Panc1 (cell line): Measurements from ENCODE around the gene SYCP2L. TPM values are rescaled to one million over a fixed set of nuclear protein-coding genes. Genes with fewer than 3 reads are reported as not detected.
A peak's percentile ranks its signal among the peaks of the same experiment; 100 is the strongest.

Experiments
- ATAC-seq: fragments of 200-7000 bp; cut with Tn5 transposase; 2 replicates; pipeline ENCODE4 v1.9.1; 2020; ENCODE audit warnings: mild to moderate bottlenecking, moderate library complexity
- BruUV-seq: library from RNA; stranded (reverse); fragments of 400-500 nt; replicated peaks from 2 replicates; lab custom pipeline; 2021; lab: Mats Ljungman, UMichigan
- CTCF ChIA-PET: fragments of 300-600 bp; sonication (Branson Sonifier 250); formaldehyde crosslinking; loops from one replicate; lab custom pipeline; 2022; ENCODE audit warnings: antibody characterized with exemption; lab: Charles Lee
- POLR2A ChIA-PET: fragments of 300-600 bp; sonication (Branson Sonifier 250); formaldehyde crosslinking; loops from one replicate; lab custom pipeline; 2022; ENCODE audit warnings: antibody characterized with exemption; lab: Charles Lee
- DNase-seq: peaks from one replicate; pipeline ENCODE4 v3.0.0-alpha.2; 2010; ENCODE audit warnings: low read depth, low spot score
- H3K27ac ChIP-seq: 2 replicates; pipeline ENCODE4 v1.5.1; 2011; ENCODE audit warnings: mild to moderate bottlenecking, low read length, inconsistent platforms
- H3K27me3 ChIP-seq: fragments of 200-500 bp; sonication (Bioruptor generic); 2 replicates; pipeline ENCODE4 v1.6.0; 2014; ENCODE audit warnings: low read length, inconsistent platforms; ENCODE audit not compliant: control insufficient read depth, insufficient read depth
- H3K36me3 ChIP-seq: fragments of 200-500 bp; sonication (Bioruptor generic); 2 replicates; pipeline ENCODE4 v1.5.1; 2014; ENCODE audit warnings: inconsistent platforms, mild to moderate bottlenecking, low read length, moderate library complexity; ENCODE audit not compliant: control insufficient read depth, insufficient read depth
- H3K4me1 ChIP-seq: 2 replicates; pipeline ENCODE4 v1.5.1; 2011; ENCODE audit warnings: inconsistent platforms, mild to moderate bottlenecking, low read length, moderate library complexity; ENCODE audit not compliant: control insufficient read depth, insufficient read depth
- H3K4me3 ChIP-seq, 2 experiments: 2 replicates each; pipeline ENCODE4 v1.5.1; 2011 to 2012; ENCODE audit warnings: low read depth in 2 of 2, low read length in 2 of 2, mild to moderate bottlenecking in 2 of 2, inconsistent platforms in 1 of 2, moderate library complexity in 1 of 2
- H3K9me3 ChIP-seq: fragments of 200-500 bp; sonication (Bioruptor generic); 2 replicates; pipeline ENCODE4 v1.5.1; 2014; ENCODE audit warnings: low read depth, mild to moderate bottlenecking, inconsistent platforms, low read length, moderate library complexity; ENCODE audit not compliant: control insufficient read depth, insufficient read depth
- CTCF ChIP-seq: fragments of 450-650 bp; IDR thresholded peaks from 2 replicates; pipeline ENCODE4 v1.5.1; 2017; ENCODE audit warnings: mild to moderate bottlenecking
- POLR2AphosphoS5 ChIP-seq: IDR thresholded peaks from 2 replicates; pipeline ENCODE4 v1.6.1; 2012; ENCODE audit warnings: mild to moderate bottlenecking, low read depth, low read length, moderate library complexity
- SIN3A ChIP-seq: IDR thresholded peaks from 2 replicates; pipeline ENCODE4 v1.6.1; 2012; ENCODE audit warnings: low read depth, mild to moderate bottlenecking, low read length, moderate library complexity, borderline replicate concordance; ENCODE audit not compliant: insufficient read depth
- TCF7L2 ChIP-seq: IDR thresholded peaks from 2 replicates; pipeline ENCODE4 v1.6.1; 2011; ENCODE audit warnings: mild to moderate bottlenecking, low read depth, low read length, inconsistent platforms
- in situ Hi-C: cut with HindIII; loops from 2 replicates; pipeline ENCODE4 v1.10.0; 2016; ENCODE audit warnings: low sequenced_read_pairs, low pct_unique_long_range_greater_than_20kb
- intact Hi-C: fragments of 100-400 bp; cut with micrococcal nuclease; formaldehyde crosslinking; loops from one replicate; pipeline ENCODE4 v1.10.0; 2022; ENCODE audit not compliant: unreplicated experiment
- total RNA-seq: library from RNA; stranded (reverse); gene quantifications from one replicate; pipeline ENCODE4 v1.2.1, GENCODE V29; 2021; ENCODE audit not compliant: unreplicated experiment
- TF ChIP-seq, protein P1 (sequence below), 2 experiments: IDR thresholded peaks; 2 replicates each; pipeline ENCODE4 v1.6.1; 2011 to 2012; ENCODE audit warnings: low read depth in 2 of 2, control low read depth in 1 of 2, low read length in 1 of 2, mild to moderate bottlenecking in 1 of 2, moderate library complexity in 1 of 2; ENCODE audit not compliant: insufficient read depth in 1 of 2

The SYCP2L gene
- total RNA-seq, 1 experiment from 2014 or later = 2.4 TPM

DNA sequence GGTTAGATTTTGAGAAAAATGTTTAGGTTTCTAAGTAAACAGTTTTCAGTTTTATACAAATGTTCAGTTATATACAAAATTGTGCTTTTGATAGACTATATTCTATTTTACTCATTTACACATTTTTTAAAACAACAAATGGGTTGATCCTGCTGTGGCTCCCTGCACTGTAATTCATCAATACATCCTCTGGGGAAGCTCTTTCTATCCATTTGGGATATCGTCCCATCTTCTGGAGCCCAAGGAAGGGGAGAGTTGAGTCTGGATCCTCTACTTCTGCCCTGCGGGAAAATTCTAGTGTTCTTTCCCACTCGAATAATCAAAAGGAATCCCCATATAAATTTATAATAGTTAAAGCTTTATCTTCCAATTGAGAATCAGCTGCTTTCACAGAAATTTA is 75.0 kb downstream of the SYCP2L start:
- CTCF ChIA-PET = no interaction called here
- H3K36me3 ChIP-seq = no peaks in the 10 kb centered on the region

GRCh38 chr6:10962673-10963072 is 75.8 kb downstream of the SYCP2L start:
- Histone ChIP-seq H3K4me1 (0 out of 2 replicates have a peak, but pooled peaks cover 2% of the 10 kb centered on the region), H3K36me3 (no peaks in the 10 kb centered on the region), H3K9me3 (no peaks in the 10 kb centered on the region; the same call in 1 of the 2 replicates), H3K27ac (no peak overlapping the region), H3K4me3 (no peak overlapping the region), H3K27me3 (no peaks in the 10 kb centered on the region)
- ATAC-seq (no peak), DNase-seq (no peak)
- POLR2A ChIA-PET = no interaction called here
- no TSS peak for BruUV-seq
- CTCF ChIA-PET = no interaction called here
- in situ Hi-C loops = no loop called here
- intact Hi-C loops = no loop called here
- no peak for TF ChIP-seq SIN3A
- TF ChIP-seq CTCF = no peak
- no peak for TF ChIP-seq POLR2AphosphoS5
- TF ChIP-seq, protein P1, sequence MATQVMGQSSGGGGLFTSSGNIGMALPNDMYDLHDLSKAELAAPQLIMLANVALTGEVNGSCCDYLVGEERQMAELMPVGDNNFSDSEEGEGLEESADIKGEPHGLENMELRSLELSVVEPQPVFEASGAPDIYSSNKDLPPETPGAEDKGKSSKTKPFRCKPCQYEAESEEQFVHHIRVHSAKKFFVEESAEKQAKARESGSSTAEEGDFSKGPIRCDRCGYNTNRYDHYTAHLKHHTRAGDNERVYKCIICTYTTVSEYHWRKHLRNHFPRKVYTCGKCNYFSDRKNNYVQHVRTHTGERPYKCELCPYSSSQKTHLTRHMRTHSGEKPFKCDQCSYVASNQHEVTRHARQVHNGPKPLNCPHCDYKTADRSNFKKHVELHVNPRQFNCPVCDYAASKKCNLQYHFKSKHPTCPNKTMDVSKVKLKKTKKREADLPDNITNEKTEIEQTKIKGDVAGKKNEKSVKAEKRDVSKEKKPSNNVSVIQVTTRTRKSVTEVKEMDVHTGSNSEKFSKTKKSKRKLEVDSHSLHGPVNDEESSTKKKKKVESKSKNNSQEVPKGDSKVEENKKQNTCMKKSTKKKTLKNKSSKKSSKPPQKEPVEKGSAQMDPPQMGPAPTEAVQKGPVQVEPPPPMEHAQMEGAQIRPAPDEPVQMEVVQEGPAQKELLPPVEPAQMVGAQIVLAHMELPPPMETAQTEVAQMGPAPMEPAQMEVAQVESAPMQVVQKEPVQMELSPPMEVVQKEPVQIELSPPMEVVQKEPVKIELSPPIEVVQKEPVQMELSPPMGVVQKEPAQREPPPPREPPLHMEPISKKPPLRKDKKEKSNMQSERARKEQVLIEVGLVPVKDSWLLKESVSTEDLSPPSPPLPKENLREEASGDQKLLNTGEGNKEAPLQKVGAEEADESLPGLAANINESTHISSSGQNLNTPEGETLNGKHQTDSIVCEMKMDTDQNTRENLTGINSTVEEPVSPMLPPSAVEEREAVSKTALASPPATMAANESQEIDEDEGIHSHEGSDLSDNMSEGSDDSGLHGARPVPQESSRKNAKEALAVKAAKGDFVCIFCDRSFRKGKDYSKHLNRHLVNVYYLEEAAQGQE (IDR thresholded peaks at IDR 0.05; ENCODE audit: insufficient read depth in 1 of 2, low read depth in 2 of 2, low read length in 1 of 2) = no peak
- no peak for TF ChIP-seq TCF7L2

More for the DNA sequence above, 75.0 kb downstream of the SYCP2L start:
- no peaks in the 10 kb centered on the region for H3K27me3 ChIP-seq
- intact Hi-C loops (no loop called here), in situ Hi-C loops (no loop called here)
- no peak overlapping the region for H3K27ac ChIP-seq
- 0 out of 2 replicates have a peak, but pooled peaks cover 2% of the 10 kb centered on the region for H3K4me1 ChIP-seq
- DNase-seq (no peak), ATAC-seq (no peak)
- POLR2A ChIA-PET = no interaction called here
- H3K9me3 ChIP-seq = no peaks in the 10 kb centered on the region
- BruUV-seq = no TSS peak
- H3K4me3 ChIP-seq = no peak overlapping the region
- peak; percentile 7; the same call in 1 of the 2 replicates for TF ChIP-seq CTCF
- TF ChIP-seq, protein P1 (IDR thresholded peaks at IDR 0.05; ENCODE audit: insufficient read depth in 1 of 2, low read depth in 2 of 2, low read length in 1 of 2) = no peak
